C4-2B (cell line): ENCODE measurements around the gene KRT76.

Source experiments
- H3K27ac ChIP-seq: fragments of 450-650 bp; 2 replicates; pipeline ENCODE4 v1.5.1; 2017
- CTCF ChIP-seq: fragments of 450-650 bp; conservative IDR thresholded peaks from 2 replicates; pipeline ENCODE4 v1.5.1; 2017; ENCODE audit warnings: mild to moderate bottlenecking
- ZFX ChIP-seq: fragments of 450-650 bp; IDR thresholded peaks from 2 replicates; pipeline ENCODE4 v1.6.1; 2017

Gene KRT76

DNA sequence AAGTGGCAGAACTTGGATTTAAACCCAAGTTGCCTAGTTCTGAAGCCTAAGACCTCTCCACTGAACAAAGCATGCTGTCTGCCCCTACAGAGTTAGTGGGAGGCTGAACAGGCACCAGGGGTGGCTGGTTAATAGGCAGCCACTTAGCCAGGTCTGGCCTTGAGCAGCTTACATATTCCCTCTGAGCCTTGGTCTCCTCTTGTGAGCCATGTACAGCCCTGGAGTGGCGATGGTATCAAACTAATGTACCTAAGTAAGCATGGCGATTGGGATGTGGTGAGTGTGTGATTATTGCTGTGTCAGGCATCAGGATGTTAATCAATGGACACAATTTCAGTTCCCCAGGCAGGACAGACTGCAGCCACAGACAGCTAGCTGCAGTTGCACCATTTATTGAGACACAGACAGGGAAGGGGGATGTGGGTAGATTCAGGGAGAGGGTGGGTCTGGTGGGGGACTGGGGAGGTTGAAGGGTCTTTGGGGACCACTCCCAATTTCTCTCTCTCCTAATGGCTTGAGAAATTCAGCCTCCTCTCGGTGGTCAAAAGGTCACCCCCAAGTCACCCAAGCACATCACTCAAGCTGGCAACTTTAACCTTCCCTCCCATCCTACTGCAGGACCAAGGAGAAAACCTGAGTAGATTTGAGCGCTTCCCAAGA lies 44.1 kb upstream of the KRT76 start:
- TF ChIP-seq ZFX (no peak), CTCF (no peak)

GRCh38 chr12:52820521-52820920 lies 43.4 kb upstream of the KRT76 start:
- H3K27ac ChIP-seq, result no peak overlapping the region
- TF ChIP-seq ZFX (no peak), CTCF (no peak)

More for the DNA sequence above, 44.1 kb upstream of the KRT76 start:
- H3K27ac ChIP-seq, result no peak overlapping the region

DNA sequence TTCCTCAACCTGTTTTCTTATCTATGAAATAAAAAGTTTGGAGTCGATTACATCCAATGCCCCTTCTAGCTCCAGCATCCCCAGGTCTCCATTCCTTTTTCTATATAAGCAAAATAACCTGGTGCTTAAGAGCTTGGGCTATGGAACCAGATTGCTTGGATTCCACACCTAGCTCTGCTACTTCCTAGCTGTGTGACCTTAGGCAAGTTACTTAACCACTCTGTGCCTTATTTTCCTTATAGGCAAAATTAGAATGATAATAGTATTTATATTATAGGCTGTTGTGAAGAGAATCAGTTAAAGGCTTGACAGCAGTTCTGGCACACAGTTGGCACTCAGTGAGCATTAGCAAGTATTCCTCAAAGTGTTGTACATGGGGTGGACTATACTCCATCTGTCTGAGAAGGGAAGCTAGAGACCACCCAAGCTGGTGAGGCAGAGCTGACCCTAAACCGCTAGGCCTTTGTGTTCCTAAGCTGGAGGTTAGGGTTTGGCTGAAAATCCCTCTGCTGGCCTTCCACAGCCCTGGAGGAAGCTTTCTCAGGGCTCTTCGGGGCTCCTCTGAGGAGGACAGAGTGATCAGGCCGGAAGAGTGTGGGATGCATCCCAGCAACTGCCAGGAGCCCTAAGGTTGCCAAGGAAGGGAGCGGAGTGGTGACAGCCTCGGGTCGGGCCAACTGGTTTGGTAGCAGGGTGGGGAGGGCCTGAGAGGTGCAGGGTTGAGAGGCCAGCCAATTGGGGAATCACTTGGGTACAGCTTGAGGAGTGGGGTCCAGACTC lies 42.8 kb upstream of the KRT76 start:
- TF ChIP-seq CTCF (no peak), ZFX (no peak)
- H3K27ac ChIP-seq, result no peak overlapping the region

GRCh38 chr12:52818887-52819420 lies 41.8 kb upstream of the KRT76 start:
- no peak overlapping the region for H3K27ac ChIP-seq
- TF ChIP-seq CTCF, result no peak
- no peak for TF ChIP-seq ZFX

DNA sequence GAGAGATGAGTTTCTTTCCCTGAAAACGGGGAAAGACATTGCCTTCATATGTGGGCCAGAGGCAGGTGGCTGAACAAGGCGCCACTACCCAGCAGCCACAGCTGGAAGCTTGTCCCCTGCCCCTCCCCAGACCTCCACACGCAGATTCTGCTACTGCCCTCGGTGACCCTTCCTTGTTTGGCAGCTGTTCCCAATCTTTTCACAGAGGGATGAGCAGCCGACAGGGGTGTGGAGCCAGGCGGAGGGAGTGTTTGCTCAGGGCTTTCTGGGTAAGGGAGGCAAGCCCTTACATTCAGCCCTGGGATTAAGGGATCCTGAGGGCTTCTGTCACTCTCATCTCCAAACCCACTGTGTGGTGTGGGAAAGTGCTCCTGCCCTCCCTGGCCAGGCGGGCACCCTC lies 41.2 kb upstream of the KRT76 start:
- no peak overlapping the region for H3K27ac ChIP-seq
- TF ChIP-seq CTCF (no peak), ZFX (no peak)

- H3K27ac ChIP-seq, result no peak overlapping the region
- TF ChIP-seq CTCF (no peak), ZFX (no peak)
These were observed 40.6 kb upstream of the KRT76 start for GRCh38 chr12:52817699-52818238.
